Ovary (tissue), 9 donors: ENCODE measurements around the gene PAFAH2. TPM values are rescaled to one million over a fixed set of nuclear protein-coding genes. Genes with fewer than 3 reads are reported as not detected.

Source experiments
- DNase-seq, 5 donors: peaks; one replicate each; pipeline ENCODE4 v3.0.0-alpha.2; 2019 to 2020
- H3K27ac ChIP-seq, 2 donors: fragments of 200-600 bp; one replicate each; pipeline versions ENCODE4 v1.5.1 to v1.8.0; 2019 to 2022
- H3K27me3 ChIP-seq: fragments of 200-600 bp; one replicate; pipeline ENCODE4 v1.8.0; 2022
- H3K36me3 ChIP-seq: fragments of 200-600 bp; sonication (generic); one replicate; pipeline ENCODE4 v1.5.1; 2019
- H3K4me1 ChIP-seq: one replicate; pipeline ENCODE4 v1.8.1; 2013; ENCODE audit warnings: mild to moderate bottlenecking, moderate library complexity; ENCODE audit not compliant: insufficient read depth
- H3K4me3 ChIP-seq: fragments of 200-600 bp; sonication (generic); one replicate; pipeline ENCODE4 v1.5.1; 2017
- H3K9me3 ChIP-seq, 2 donors: fragments of 200-600 bp in 1 of 2; sonication (generic) in 1 of 2; one replicate each; pipeline versions ENCODE4 v1.5.1 to v1.8.1; 2013 to 2019; ENCODE audit warnings: mild to moderate bottlenecking in 1 of 2, moderate library complexity in 1 of 2
- EP300 ChIP-seq: sonication (generic); formaldehyde crosslinking; IDR thresholded peaks from one replicate; pipeline ENCODE4 v1.6.1; 2017; ENCODE audit warnings: antibody characterized with exemption
- POLR2A ChIP-seq: fragments of 450-650 bp; IDR thresholded peaks from one replicate; pipeline ENCODE4 v1.6.1; 2017; ENCODE audit warnings: antibody characterized with exemption, mild to moderate bottlenecking, moderate library complexity
- WGBS, 3 donors: extraction: QIAGEN DNeasy Blood & Tissue Kit in 1 of 3; methylation state at CpG; one replicate each; pipeline versions ENCODE4 v1.1.5 to v1.1.7; 2013 to 2017; 5-methylcytosine and 5-hydroxymethylcytosine counted together
- intact Hi-C, 4 donors: fragments of 100-400 bp; cut with DNase I; formaldehyde crosslinking; loops; one replicate each; pipeline versions ENCODE4 v1.11.0 to v1.15.1; 2022 to 2023
- polyA plus RNA-seq, 2 donors: library from polyadenylated mRNA; stranded (reverse); fragments of 200-250 nt in 1 of 2; fragments of 350-450 nt in 1 of 2; fragmentation: Illumina TruSeq in 1 of 2; extraction: RNeasy Lipid Tissue Mini Kit (QIAGEN cat#74804) in 1 of 2; gene quantifications; one replicate each; pipeline ENCODE4 v1.2.3, GENCODE V29; 2013 to 2014
- total RNA-seq, 7 donors: library from RNA; depleted of rRNA in 2 of 7; stranded (reverse); fragments of >200 nt in 2 of 7; fragmentation: NEBNext Ultra II Directional in 3 of 7; extraction: Animal tissue kit (Norgen Biotek cat#: 25700) in 3 of 7; gene quantifications; one replicate each; pipeline versions ENCODE4 v1.1.0 to v1.2.4, GENCODE V29; 2016 to 2023
- TF ChIP-seq, protein P1 (sequence below), 3 donors: fragments of 450-650 bp in 2 of 3; fragments of 200-600 bp in 1 of 3; IDR thresholded peaks; one replicate each; pipeline versions ENCODE4 v1.5.1 to v1.8.0; 2016 to 2022; ENCODE audit warnings: antibody characterized with exemption in 3 of 3, mild to moderate bottlenecking in 1 of 3
- donor health status: DM: no; HTN: no; CAD: no; lungs with moderate emphysema.
- donor health status: DM: no; HTN: no; CAD: no.
- donor health status: Bipolar disorder and iron deficiency.
- donor health status: DM: yes; HTN: yes; CAD: no.
- donor health status: DM: no; HTN: no; CAD: no.
- donor health status: DM: yes; HTN: yes; CAD: no.

Gene PAFAH2
- total and polyA plus RNA-seq, 9 donors: 3.4 to 12.1 (median 6.1) TPM

DNA sequence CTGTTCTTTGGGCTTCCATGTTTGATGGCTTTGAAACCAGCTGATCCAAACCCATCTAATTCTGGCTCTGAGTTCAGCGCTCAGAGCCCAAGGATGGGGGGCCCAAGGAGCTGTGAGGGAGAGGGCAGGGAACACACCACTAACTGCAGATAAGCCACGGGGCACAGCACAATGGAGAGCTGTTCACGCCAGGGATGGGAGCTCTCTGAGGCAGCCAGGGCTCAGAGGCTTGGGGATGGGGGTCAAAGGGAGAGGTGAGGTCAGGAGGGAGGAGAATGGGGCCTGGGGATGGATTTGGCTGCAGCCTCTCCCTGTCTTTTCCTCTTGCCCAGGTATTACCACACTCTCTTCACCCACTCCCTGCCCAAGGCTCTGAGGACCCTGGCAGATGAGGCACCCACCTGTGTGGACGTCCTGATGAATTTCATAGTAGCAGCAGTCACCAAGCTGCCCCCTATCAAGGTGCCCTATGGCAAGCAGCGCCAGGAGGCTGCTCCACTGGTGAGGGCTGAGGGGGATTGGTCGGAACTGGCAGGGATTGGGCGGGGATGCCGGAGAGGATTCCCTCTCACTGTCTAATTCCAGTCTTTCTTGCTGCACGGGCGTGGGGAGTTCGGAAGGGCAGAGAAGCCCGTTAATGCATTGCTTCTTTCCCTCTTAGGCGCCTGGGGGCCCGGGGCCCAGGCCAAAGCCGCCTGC, 36.8 kb upstream of the PAFAH2 start:
- Histone ChIP-seq H3K27me3 (no peaks in the 10 kb centered on the region), H3K4me1 (peaks cover 1% of the 10 kb centered on the region), H3K36me3 (no peaks in the 10 kb centered on the region), H3K27ac (peak overlapping the region; percentile 44 to 90), H3K9me3 (no peaks in the 10 kb centered on the region), H3K4me3 (peak overlapping the region; percentile 54)
- no peak for DNase-seq
- WGBS, 3 donors: 7 to 9% (median 8%) methylated on average over 15 of the region's 15 CpGs
- intact Hi-C loops: loop anchor here in 3 of 4 donors (5.0 to 10.0 kb wide), 3 partner anchors 108 to 120 kb away; partner anchors contain the start of gene FAM110D (in 1 of the 3)
- TF ChIP-seq EP300 (no peak), POLR2A (no peak)
- TF ChIP-seq, protein P1, sequence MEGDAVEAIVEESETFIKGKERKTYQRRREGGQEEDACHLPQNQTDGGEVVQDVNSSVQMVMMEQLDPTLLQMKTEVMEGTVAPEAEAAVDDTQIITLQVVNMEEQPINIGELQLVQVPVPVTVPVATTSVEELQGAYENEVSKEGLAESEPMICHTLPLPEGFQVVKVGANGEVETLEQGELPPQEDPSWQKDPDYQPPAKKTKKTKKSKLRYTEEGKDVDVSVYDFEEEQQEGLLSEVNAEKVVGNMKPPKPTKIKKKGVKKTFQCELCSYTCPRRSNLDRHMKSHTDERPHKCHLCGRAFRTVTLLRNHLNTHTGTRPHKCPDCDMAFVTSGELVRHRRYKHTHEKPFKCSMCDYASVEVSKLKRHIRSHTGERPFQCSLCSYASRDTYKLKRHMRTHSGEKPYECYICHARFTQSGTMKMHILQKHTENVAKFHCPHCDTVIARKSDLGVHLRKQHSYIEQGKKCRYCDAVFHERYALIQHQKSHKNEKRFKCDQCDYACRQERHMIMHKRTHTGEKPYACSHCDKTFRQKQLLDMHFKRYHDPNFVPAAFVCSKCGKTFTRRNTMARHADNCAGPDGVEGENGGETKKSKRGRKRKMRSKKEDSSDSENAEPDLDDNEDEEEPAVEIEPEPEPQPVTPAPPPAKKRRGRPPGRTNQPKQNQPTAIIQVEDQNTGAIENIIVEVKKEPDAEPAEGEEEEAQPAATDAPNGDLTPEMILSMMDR (IDR thresholded peaks at IDR 0.05): no peak

DNA sequence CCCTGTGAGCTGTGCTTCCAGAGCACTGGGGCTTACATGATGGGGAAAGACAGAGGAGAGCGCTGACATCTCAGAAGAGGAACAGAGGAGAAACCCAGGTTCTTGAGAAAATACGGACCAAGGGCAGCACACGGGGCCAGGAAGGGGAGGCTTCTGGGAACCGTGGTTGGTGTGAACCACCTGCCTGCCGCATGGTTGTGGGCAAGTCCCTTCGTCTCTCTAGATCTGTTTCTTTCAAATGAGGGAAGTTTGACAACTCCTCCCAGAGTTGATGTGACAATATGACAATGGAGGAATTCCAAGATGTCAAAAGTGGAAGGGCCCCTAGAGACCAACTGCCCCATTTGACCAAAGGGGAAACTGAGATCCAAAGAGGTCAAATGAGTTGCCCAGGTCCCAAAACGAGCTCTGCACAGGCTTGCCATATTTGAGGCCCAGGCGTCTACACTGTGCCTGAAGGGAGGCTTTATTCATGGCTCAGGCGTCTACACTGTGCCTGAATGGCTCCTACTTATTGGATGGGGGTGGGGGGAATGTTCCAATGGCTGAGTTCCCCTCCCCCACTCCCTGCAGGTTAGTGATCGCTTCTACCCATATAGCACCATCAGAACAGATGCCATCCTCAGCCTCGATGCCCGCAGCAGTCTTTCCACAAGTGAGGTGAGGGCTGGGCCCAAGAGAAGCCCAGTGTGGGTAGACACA, 34.9 kb upstream of the PAFAH2 start:
- Histone ChIP-seq H3K4me3 (no peak overlapping the region), H3K27me3 (no peaks in the 10 kb centered on the region), H3K36me3 (no peaks in the 10 kb centered on the region), H3K4me1 (peaks cover 1% of the 10 kb centered on the region), H3K27ac (no peak overlapping the region), H3K9me3 (no peaks in the 10 kb centered on the region)
- intact Hi-C loops: loop anchor here in 2 of 4 donors (10.0 kb wide), 2 partner anchors 112 to 122 kb away; partner anchors contain the start of gene FAM110D (in 1 of the 2)
- TF ChIP-seq, protein P1 (IDR thresholded peaks at IDR 0.05): no peak
- TF ChIP-seq POLR2A (no peak), EP300 (no peak)
- WGBS, 3 donors: 76 to 79% (median 79%) methylated on average over 12 of the region's 12 CpGs
- no peak for DNase-seq

DNA sequence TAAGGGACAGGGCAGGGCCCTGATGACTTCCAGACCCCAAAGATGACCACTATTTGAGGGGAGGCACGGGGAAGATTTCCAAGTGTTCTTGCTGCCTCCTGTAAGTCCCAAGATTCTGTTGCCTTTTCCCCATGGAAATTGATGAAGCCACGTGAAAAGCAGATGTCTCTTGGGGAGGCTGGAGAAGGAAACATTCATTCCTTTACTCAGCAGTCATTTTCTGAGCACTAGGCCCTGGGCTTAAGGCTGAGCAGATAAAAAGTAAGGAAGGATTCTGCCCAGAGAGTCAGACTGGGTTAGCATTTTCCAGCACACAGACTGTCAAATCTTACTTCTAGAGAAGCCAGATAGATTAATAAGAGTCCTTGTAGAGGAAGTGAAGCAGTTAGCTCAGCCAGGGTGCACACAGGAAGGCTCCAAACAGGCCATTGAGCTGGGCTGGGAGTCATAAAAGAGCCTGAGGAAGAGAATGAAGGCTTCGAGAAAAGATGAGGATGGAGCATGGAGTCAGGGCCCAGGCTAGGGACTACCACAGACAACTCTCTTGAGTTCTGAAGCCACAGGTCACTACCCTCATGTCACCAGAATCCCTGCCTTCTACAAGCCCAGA, 33.9 kb upstream of the PAFAH2 start:
- TF ChIP-seq POLR2A: no peak
- DNase-seq: no peak
- 62 to 72% (median 63%) methylated on average over 3 of the region's 3 CpGs for WGBS, 3 donors
- H3K4me1 ChIP-seq: peaks cover 1% of the 10 kb centered on the region
- H3K9me3 ChIP-seq: no peaks in the 10 kb centered on the region
- no peak overlapping the region for H3K27ac ChIP-seq
- no peak overlapping the region for H3K4me3 ChIP-seq
- intact Hi-C loops: loop anchor here in 2 of 4 donors (10.0 kb wide), 2 partner anchors 113 to 123 kb away; partner anchors contain the start of gene FAM110D (in 1 of the 2)
- no peaks in the 10 kb centered on the region for H3K36me3 ChIP-seq
- H3K27me3 ChIP-seq: no peaks in the 10 kb centered on the region

DNA sequence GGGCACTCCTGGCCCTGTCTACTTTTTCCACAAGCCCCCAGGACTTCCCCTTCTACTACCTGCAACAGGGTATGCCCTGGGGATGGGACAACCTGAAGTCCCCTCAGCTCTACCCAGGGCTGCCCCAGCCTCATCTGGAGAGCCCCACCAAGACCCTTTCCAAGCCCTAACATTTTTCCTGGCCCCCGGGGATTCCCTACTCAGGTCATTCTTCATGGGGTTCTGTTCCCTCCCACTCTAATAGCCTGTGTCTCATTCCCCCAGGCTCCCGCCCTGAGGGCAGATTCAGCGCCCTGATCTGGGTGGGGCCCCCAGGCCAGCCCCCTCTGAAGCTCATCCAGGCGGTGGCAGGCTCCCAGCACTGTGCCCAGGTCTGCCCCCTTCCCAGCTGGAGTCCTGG, 33.3 kb upstream of the PAFAH2 start:
- intact Hi-C loops: loop anchor here in 2 of 4 donors (10.0 kb wide), 2 partner anchors 114 to 124 kb away; partner anchors contain the start of gene FAM110D (in 1 of the 2)

More for the DNA sequence above, 33.3 kb upstream of the PAFAH2 start:
- TF ChIP-seq POLR2A (no peak), EP300 (no peak)
- TF ChIP-seq, protein P1 (IDR thresholded peaks at IDR 0.05): no peak
- Histone ChIP-seq H3K36me3 (no peaks in the 10 kb centered on the region), H3K4me3 (no peak overlapping the region), H3K9me3 (no peaks in the 10 kb centered on the region), H3K4me1 (peaks cover 1% of the 10 kb centered on the region), H3K27me3 (no peaks in the 10 kb centered on the region), H3K27ac (no peak overlapping the region)
- DNase-seq: no peak
- 83 to 88% (median 84%) methylated on average over 4 of the region's 4 CpGs for WGBS, 3 donors
